ENCODE results near the gene SDCBP2. TPM values are rescaled to one million over a fixed set of nuclear protein-coding genes. Genes with fewer than 3 reads are reported as not detected.

Gene SDCBP2
- total and polyA plus RNA-seq, 10 of the 15 experiments (the other 5 are each of a cell fraction or from before 2014, with no cell fraction given): 0.16 to 2.4 (median 1.1) TPM; not detected in 1

DNA sequence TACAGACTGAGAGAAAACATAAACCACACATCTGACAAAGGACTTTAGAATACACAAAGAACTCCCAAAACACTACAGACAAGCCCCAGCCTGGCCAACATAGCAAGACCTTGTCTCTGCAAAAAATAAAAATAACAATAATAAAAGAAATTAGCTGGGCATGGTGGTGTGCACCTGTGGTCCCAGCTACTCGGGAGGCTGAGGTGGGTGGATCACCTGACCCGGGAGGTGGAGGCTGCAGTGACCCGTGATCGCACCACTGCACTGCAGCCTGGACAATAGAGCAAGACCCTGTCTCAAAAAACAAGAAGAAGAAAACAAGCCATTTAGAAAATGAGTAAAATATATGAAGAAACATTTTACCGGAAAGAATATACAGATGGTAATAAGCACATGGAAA lies 13.1 kb downstream of the SDCBP2 start:
- Histone ChIP-seq H3K36me3 (ENCODE audit: control insufficient read depth in 2 of 2, insufficient read depth in 2 of 2, low read length in 1 of 2) (no peaks in the 10 kb centered on the region), H2AFZ (ENCODE audit: control insufficient read depth, low read depth, low read length) (no peak overlapping the region), H3K27me3 (replicated peaks in 1 of 2; ENCODE audit: control insufficient read depth in 2 of 2, insufficient read depth in 2 of 2, low read length in 1 of 2) (no peaks in the 10 kb centered on the region), H3K4me2 (ENCODE audit: control insufficient read depth, insufficient read depth) (no peak overlapping the region), H3K27ac (ENCODE audit: control insufficient read depth, insufficient read depth) (no peak overlapping the region), H3K4me1 (ENCODE audit: control insufficient read depth, insufficient read depth, low read length) (peaks cover 6% of the 10 kb centered on the region; the same call in 1 of the 2 replicates), H3K4me3 (no peak overlapping the region), H3K9me3 (replicated peaks; ENCODE audit: control insufficient read depth, insufficient read depth, low read length) (no peaks in the 10 kb centered on the region; the same call in 2 of the 3 replicates), H4K20me1 (ENCODE audit: control insufficient read depth, insufficient read depth) (no peaks in the 10 kb centered on the region), H3K79me2 (ENCODE audit: control insufficient read depth, insufficient read depth, low read length) (no peaks in the 10 kb centered on the region), H3K9ac (ENCODE audit: control insufficient read depth, insufficient read depth, low read length) (no peak overlapping the region)
- 54% methylated on average over 5 of the region's 5 CpGs for WGBS (ENCODE audit: insufficient coverage, insufficient replicate concordance, low lambda C conversion rate, missing lambda C conversion rate)
- no peak for FAIRE-seq
- ChIA-PET POLR2A (no interaction called here), SMC1A (ENCODE audit: uncharacterized antibody, unreplicated experiment) (interaction anchor here (0.7 to 3.2 kb wide), 8 partner anchors 8 to 691 kb away, joined by 3 to 32 read pairs (median 8); partner anchors contain the start of gene SDCBP2), CTCF (interaction anchor here (0.7 to 3.3 kb wide), 8 partner anchors 11 to 461 kb away, joined by 3 to 61 read pairs (median 6); partner anchors contain the start of gene NSFL1C), RAD21 (ENCODE audit: unreplicated experiment) (interaction anchor here (1.7 kb wide), 2 partner anchors 121 to 188 kb away, joined by 4 to 6 read pairs; no protein-coding TSS in a partner anchor)
- TF ChIP-seq EGR1 (IDR thresholded peaks at IDR 0.05; ENCODE audit: borderline replicate concordance in 1 of 2, low read depth in 2 of 2, low read length in 2 of 2): no peak
- no peak for TF ChIP-seq SUPT20H (IDR thresholded peaks at IDR 0.05; ENCODE audit: borderline replicate concordance, control insufficient read depth, low read depth, low read length)
- no peak for TF ChIP-seq SREBF2 (IDR thresholded peaks at IDR 0.05; ENCODE audit: low read length)
- no peak for TF ChIP-seq CBFB (IDR thresholded peaks at IDR 0.05; ENCODE audit: low read depth)
- no peak for TF ChIP-seq LARP7 (IDR thresholded peaks at IDR 0.05)
- no peak for TF ChIP-seq ZZZ3 (IDR thresholded peaks at IDR 0.05; ENCODE audit: control insufficient read depth, insufficient read length, low read depth)
- no peak for TF ChIP-seq BRCA1 (IDR thresholded peaks at IDR 0.05; ENCODE audit: low read depth, low read length)
- TF ChIP-seq CHD1 (IDR thresholded peaks at IDR 0.05; ENCODE audit: low read depth, low read length): no peak
- TF ChIP-seq BCL11A (IDR thresholded peaks at IDR 0.05; ENCODE audit: low read depth, low read length): no peak
- TF ChIP-seq, protein P1, sequence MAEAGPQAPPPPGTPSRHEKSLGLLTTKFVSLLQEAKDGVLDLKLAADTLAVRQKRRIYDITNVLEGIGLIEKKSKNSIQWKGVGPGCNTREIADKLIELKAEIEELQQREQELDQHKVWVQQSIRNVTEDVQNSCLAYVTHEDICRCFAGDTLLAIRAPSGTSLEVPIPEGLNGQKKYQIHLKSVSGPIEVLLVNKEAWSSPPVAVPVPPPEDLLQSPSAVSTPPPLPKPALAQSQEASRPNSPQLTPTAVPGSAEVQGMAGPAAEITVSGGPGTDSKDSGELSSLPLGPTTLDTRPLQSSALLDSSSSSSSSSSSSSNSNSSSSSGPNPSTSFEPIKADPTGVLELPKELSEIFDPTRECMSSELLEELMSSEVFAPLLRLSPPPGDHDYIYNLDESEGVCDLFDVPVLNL (IDR thresholded peaks at IDR 0.05; ENCODE audit: low read depth, low read length): no peak
- no peak for TF ChIP-seq TBL1XR1 (IDR thresholded peaks at IDR 0.05; ENCODE audit: low read depth, low read length)
- no peak for TF ChIP-seq RCOR1 (conservative IDR thresholded peaks at IDR 0.05; ENCODE audit: low read depth, low read length)
- no peak for TF ChIP-seq IKZF2 (IDR thresholded peaks at IDR 0.05)
- TF ChIP-seq MXI1 (IDR thresholded peaks at IDR 0.05; ENCODE audit: low read depth, low read length): no peak
- no peak for TF ChIP-seq KLF5 (IDR thresholded peaks at IDR 0.05; ENCODE audit: partially characterized antibody)
- no peak for TF ChIP-seq MEF2A (IDR thresholded peaks at IDR 0.05; ENCODE audit: insufficient read depth, low read depth, low read length)
- no TSS peak for BruUV-seq (replicated peaks)
- intact Hi-C loops (cut with micrococcal nuclease; ENCODE audit: unreplicated experiment) (loop anchor here (10.0 kb wide), 1 partner anchor 459 kb away; no protein-coding TSS in a partner anchor), in situ Hi-C loops (cut with MboI) (no loop called here)
- ATAC-seq: no peak
- DNase-seq (ENCODE audit: low read depth, low spot score): no peak

Measured in GM12878 (cell line).